ENCODE data around the gene POMGNT1. TPM values are rescaled to one million over a fixed set of nuclear protein-coding genes. Genes with fewer than 3 reads are reported as not detected.

The POMGNT1 gene
- total and polyA plus RNA-seq, 10 of the 15 experiments (the other 5 are each of a cell fraction or from before 2014, with no cell fraction given), result 8.6 to 35.2 (median 29.5) TPM

- TF ChIP-seq, protein P1, sequence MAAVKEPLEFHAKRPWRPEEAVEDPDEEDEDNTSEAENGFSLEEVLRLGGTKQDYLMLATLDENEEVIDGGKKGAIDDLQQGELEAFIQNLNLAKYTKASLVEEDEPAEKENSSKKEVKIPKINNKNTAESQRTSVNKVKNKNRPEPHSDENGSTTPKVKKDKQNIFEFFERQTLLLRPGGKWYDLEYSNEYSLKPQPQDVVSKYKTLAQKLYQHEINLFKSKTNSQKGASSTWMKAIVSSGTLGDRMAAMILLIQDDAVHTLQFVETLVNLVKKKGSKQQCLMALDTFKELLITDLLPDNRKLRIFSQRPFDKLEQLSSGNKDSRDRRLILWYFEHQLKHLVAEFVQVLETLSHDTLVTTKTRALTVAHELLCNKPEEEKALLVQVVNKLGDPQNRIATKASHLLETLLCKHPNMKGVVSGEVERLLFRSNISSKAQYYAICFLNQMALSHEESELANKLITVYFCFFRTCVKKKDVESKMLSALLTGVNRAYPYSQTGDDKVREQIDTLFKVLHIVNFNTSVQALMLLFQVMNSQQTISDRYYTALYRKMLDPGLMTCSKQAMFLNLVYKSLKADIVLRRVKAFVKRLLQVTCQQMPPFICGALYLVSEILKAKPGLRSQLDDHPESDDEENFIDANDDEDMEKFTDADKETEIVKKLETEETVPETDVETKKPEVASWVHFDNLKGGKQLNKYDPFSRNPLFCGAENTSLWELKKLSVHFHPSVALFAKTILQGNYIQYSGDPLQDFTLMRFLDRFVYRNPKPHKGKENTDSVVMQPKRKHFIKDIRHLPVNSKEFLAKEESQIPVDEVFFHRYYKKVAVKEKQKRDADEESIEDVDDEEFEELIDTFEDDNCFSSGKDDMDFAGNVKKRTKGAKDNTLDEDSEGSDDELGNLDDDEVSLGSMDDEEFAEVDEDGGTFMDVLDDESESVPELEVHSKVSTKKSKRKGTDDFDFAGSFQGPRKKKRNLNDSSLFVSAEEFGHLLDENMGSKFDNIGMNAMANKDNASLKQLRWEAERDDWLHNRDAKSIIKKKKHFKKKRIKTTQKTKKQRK (IDR thresholded peaks at IDR 0.05; ENCODE audit: low read depth, low read length), result no peak
- no peak for TF ChIP-seq MEF2B (IDR thresholded peaks at IDR 0.05; ENCODE audit: partially characterized antibody, poor library complexity, severe bottlenecking)
- no peak for TF ChIP-seq SUZ12 (IDR thresholded peaks at IDR 0.05; ENCODE audit: unreplicated experiment)
- TF ChIP-seq PML (IDR thresholded peaks at IDR 0.05; ENCODE audit: low read length), result no peak
- no peak for TF ChIP-seq NRF1 (conservative IDR thresholded peaks at IDR 0.05; ENCODE audit: low read depth, low read length)
- TF ChIP-seq, protein P2, sequence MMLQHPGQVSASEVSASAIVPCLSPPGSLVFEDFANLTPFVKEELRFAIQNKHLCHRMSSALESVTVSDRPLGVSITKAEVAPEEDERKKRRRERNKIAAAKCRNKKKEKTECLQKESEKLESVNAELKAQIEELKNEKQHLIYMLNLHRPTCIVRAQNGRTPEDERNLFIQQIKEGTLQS (IDR thresholded peaks at IDR 0.05; ENCODE audit: borderline replicate concordance, extremely low read depth, low read depth, low read length), result no peak
- TF ChIP-seq, protein P3, sequence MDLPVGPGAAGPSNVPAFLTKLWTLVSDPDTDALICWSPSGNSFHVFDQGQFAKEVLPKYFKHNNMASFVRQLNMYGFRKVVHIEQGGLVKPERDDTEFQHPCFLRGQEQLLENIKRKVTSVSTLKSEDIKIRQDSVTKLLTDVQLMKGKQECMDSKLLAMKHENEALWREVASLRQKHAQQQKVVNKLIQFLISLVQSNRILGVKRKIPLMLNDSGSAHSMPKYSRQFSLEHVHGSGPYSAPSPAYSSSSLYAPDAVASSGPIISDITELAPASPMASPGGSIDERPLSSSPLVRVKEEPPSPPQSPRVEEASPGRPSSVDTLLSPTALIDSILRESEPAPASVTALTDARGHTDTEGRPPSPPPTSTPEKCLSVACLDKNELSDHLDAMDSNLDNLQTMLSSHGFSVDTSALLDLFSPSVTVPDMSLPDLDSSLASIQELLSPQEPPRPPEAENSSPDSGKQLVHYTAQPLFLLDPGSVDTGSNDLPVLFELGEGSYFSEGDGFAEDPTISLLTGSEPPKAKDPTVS (IDR thresholded peaks at IDR 0.05; ENCODE audit: low read depth, low read length), result no peak
- 0 out of 2 replicates have a peak, but pooled peaks have one; percentile 10 for TF ChIP-seq TCF3 (IDR thresholded peaks at IDR 0.05; ENCODE audit: borderline replicate concordance, insufficient read depth, low read depth, low read length)
- no peak for TF ChIP-seq TCF7 (IDR thresholded peaks at IDR 0.05; ENCODE audit: borderline replicate concordance)
- TF ChIP-seq, protein P4, sequence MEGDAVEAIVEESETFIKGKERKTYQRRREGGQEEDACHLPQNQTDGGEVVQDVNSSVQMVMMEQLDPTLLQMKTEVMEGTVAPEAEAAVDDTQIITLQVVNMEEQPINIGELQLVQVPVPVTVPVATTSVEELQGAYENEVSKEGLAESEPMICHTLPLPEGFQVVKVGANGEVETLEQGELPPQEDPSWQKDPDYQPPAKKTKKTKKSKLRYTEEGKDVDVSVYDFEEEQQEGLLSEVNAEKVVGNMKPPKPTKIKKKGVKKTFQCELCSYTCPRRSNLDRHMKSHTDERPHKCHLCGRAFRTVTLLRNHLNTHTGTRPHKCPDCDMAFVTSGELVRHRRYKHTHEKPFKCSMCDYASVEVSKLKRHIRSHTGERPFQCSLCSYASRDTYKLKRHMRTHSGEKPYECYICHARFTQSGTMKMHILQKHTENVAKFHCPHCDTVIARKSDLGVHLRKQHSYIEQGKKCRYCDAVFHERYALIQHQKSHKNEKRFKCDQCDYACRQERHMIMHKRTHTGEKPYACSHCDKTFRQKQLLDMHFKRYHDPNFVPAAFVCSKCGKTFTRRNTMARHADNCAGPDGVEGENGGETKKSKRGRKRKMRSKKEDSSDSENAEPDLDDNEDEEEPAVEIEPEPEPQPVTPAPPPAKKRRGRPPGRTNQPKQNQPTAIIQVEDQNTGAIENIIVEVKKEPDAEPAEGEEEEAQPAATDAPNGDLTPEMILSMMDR (IDR thresholded peaks at IDR 0.05 in 2 of 3, conservative IDR thresholded peaks at IDR 0.05 in 1 of 3; ENCODE audit: control insufficient read depth in 2 of 3, extremely low read depth in 1 of 3, insufficient read depth in 1 of 3, low read depth in 3 of 3, low read length in 3 of 3), result peak in 2 of 3 experiments; percentile 20 to 21; a peak in 2 of 6 replicates
- TF ChIP-seq WRNIP1 (IDR thresholded peaks at IDR 0.05; ENCODE audit: borderline replicate concordance, low read depth, low read length), result no peak
- peak in 1 of 2 experiments; percentile 61; a peak in 1 of 3 replicates for TF ChIP-seq EGR1 (IDR thresholded peaks at IDR 0.05; ENCODE audit: borderline replicate concordance in 1 of 2, low read depth in 2 of 2, low read length in 2 of 2)
- TF ChIP-seq, protein P5, sequence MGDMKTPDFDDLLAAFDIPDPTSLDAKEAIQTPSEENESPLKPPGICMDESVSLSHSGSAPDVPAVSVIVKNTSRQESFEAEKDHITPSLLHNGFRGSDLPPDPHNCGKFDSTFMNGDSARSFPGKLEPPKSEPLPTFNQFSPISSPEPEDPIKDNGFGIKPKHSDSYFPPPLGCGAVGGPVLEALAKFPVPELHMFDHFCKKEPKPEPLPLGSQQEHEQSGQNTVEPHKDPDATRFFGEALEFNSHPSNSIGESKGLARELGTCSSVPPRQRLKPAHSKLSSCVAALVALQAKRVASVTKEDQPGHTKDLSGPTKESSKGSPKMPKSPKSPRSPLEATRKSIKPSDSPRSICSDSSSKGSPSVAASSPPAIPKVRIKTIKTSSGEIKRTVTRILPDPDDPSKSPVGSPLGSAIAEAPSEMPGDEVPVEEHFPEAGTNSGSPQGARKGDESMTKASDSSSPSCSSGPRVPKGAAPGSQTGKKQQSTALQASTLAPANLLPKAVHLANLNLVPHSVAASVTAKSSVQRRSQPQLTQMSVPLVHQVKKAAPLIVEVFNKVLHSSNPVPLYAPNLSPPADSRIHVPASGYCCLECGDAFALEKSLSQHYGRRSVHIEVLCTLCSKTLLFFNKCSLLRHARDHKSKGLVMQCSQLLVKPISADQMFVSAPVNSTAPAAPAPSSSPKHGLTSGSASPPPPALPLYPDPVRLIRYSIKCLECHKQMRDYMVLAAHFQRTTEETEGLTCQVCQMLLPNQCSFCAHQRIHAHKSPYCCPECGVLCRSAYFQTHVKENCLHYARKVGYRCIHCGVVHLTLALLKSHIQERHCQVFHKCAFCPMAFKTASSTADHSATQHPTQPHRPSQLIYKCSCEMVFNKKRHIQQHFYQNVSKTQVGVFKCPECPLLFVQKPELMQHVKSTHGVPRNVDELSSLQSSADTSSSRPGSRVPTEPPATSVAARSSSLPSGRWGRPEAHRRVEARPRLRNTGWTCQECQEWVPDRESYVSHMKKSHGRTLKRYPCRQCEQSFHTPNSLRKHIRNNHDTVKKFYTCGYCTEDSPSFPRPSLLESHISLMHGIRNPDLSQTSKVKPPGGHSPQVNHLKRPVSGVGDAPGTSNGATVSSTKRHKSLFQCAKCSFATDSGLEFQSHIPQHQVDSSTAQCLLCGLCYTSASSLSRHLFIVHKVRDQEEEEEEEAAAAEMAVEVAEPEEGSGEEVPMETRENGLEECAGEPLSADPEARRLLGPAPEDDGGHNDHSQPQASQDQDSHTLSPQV (IDR thresholded peaks at IDR 0.05), result no peak
- no peak for TF ChIP-seq SMAD1 (IDR thresholded peaks at IDR 0.05; ENCODE audit: low read depth, partially characterized antibody)
These were observed at the start of gene POMGNT1 (continued) for GRCh38 chr1:46197964-46198811.
